ENCODE results near the gene C5orf22. TPM values are rescaled to one million over a fixed set of nuclear protein-coding genes. Genes with fewer than 3 reads are reported as not detected.

The C5orf22 gene
- total and polyA plus RNA-seq, 2 of the 4 experiments (the other 2 are of a cell fraction): 11.2 to 19.9 TPM

DNA sequence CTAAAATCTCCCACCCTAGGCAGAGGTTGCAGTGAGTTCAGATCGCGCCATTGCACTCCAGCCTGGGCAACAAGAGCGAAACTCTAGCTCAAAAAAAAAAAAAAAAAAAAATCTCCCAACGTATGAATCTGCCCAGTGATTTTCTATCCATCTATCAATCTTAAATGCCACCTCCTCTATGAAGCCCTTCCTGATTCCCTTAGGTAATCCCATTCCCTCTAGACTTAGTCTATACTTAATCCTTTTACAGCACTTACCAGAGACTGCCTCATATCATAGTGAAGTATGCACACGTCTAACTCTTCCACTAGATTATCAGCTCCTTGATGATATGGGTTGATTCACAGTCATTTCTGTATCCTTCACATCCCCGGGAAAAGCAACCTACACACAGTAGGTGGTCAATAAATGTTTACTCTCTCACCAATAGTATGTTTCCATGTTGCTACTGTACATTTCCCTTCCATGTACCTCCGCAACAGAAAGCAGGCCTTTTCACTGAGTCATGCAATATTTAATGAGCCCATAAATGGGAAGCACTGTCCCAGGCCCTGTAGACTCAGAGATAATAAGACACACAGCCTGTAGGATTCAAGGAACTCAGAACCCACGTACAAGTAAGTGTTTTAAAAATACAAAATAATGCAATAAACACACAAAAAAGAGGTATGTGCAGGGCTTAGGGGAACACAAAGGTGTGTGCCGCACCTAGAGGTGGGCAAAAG is 1.4 kb upstream of the C5orf22 start:
- Histone ChIP-seq H3K14ac (replicated peaks; ENCODE audit: low read depth, low read length) (0 out of 2 replicates have a peak overlapping the region, but pooled peaks have one; percentile 46), H2BK5ac (ENCODE audit: low read depth, low read length, poor library complexity, severe bottlenecking) (no peak overlapping the region), H3K4ac (ENCODE audit: low read depth, low read length) (no peak overlapping the region), H3K9ac (ENCODE audit: low read depth, low read length) (peak overlapping the region; percentile 87; the same call in 1 of the 2 replicates), H3K36me3 (ENCODE audit: control insufficient read depth, insufficient read depth, low read length) (peaks cover 26% of the 10 kb centered on the region), H3K27me3 (ENCODE audit: control insufficient read depth, insufficient read depth, low read length) (no peaks in the 10 kb centered on the region), H2BK15ac (ENCODE audit: low read depth, low read length) (no peak overlapping the region), H3K56ac (ENCODE audit: extremely low read depth, insufficient read depth, low read length) (0 out of 2 replicates have a peak overlapping the region, but pooled peaks have one; percentile 14), H3K9me1 (ENCODE audit: insufficient read depth, low read length) (peaks cover 10% of the 10 kb centered on the region; the same call in 1 of the 2 replicates), H4K5ac (ENCODE audit: low read depth, low read length) (no peak overlapping the region), H3K79me1 (ENCODE audit: low read depth in 1 of 2, low read length in 2 of 2) (peaks cover 53 to 66% of the 10 kb centered on the region in 2 experiments), H4K91ac (ENCODE audit: insufficient read depth, low read depth, low read length) (no peak overlapping the region), H3K4me3 (ENCODE audit: insufficient read depth, low read depth, low read length) (peak overlapping the region; percentile 62), H2AFZ (replicated peaks; ENCODE audit: low read length, poor library complexity) (no peak overlapping the region), H2BK20ac (ENCODE audit: low read depth, low read length) (no peak overlapping the region), H3K23ac (ENCODE audit: low read depth, low read length) (peak overlapping the region; percentile 3; the same call in 1 of the 2 replicates), H3K4me2 (ENCODE audit: low read depth, low read length) (peak overlapping the region; percentile 93), H4K20me1 (ENCODE audit: insufficient read depth, low read length) (peaks cover 4% of the 10 kb centered on the region), H3K27ac (ENCODE audit: insufficient read depth, low read length) (no peak overlapping the region), H3K4me1 (ENCODE audit: control insufficient read depth, insufficient read depth, low read length) (peaks cover 4% of the 10 kb centered on the region), H4K8ac (ENCODE audit: low read depth in 2 of 2, low read length in 2 of 2) (peak overlapping the region in 1 of 2 experiments; percentile 62; a peak in 2 of 4 replicates), H2BK120ac (ENCODE audit: low read depth, low read length) (no peak overlapping the region), H3K9me3 (ENCODE audit: control insufficient read depth, insufficient read depth, low read length) (no peaks in the 10 kb centered on the region), H2AK9ac (replicated peaks; ENCODE audit: low read depth, low read length, poor library complexity) (peak overlapping the region; percentile 30), H2AK5ac (ENCODE audit: low read depth, low read length) (peak overlapping the region; percentile 72; the same call in 1 of the 2 replicates), H3K18ac (ENCODE audit: low read depth, low read length) (no peak overlapping the region)
- no CpG with 5 or more reads among the region's 9 CpGs for WGBS, 2 experiments (ENCODE audit: extremely low coverage in 2 of 2, insufficient read length in 1 of 2)
- TF ChIP-seq, protein P1, sequence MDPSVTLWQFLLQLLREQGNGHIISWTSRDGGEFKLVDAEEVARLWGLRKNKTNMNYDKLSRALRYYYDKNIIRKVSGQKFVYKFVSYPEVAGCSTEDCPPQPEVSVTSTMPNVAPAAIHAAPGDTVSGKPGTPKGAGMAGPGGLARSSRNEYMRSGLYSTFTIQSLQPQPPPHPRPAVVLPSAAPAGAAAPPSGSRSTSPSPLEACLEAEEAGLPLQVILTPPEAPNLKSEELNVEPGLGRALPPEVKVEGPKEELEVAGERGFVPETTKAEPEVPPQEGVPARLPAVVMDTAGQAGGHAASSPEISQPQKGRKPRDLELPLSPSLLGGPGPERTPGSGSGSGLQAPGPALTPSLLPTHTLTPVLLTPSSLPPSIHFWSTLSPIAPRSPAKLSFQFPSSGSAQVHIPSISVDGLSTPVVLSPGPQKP (IDR thresholded peaks at IDR 0.05; ENCODE audit: borderline replicate concordance, low read depth, low read length): no peak
- 0 out of 2 replicates have a peak, but pooled peaks have one; percentile 9 for TF ChIP-seq NFE2L2 (IDR thresholded peaks at IDR 0.05; ENCODE audit: low read depth, low read length)
- in situ Hi-C loops (cut with MboI; ENCODE audit: low sequenced_read_pairs): no loop called here
- dilution Hi-C loops (cut with HindIII; ENCODE audit: low sequenced_read_pairs, unreplicated experiment): no loop called here
- DNase-seq (no peak), ATAC-seq (ENCODE audit: low read depth) (no peak)
- POLR2A ChIA-PET (ENCODE audit: unreplicated experiment): no interaction called here
- intact Hi-C loops (cut with micrococcal nuclease): no loop called here
- CTCF ChIA-PET: interaction anchor here (1.2 kb wide), 1 partner anchor 12 kb away, joined by 3 read pairs; no protein-coding TSS in a partner anchor
- no TSS peak for BruUV-seq (replicated peaks)
